ENCODE results near the gene APBB1IP.

Gene APBB1IP

GRCh38 chr10:26438534-26439341 is 597 bp downstream of the APBB1IP start:
- TF ChIP-seq TARDBP (IDR thresholded peaks at IDR 0.05) (no peak), FOXK2 (IDR thresholded peaks at IDR 0.05) (no peak), CTBP1 (IDR thresholded peaks at IDR 0.05; ENCODE audit: borderline replicate concordance) (no peak), L3MBTL2 (conservative IDR thresholded peaks at IDR 0.05) (no peak), ARNT (IDR thresholded peaks at IDR 0.05) (no peak), ELF4 (IDR thresholded peaks at IDR 0.05) (no peak), FOXM1 (IDR thresholded peaks at IDR 0.05; ENCODE audit: borderline replicate concordance) (no peak), ZNF384 (IDR thresholded peaks at IDR 0.05) (no peak), HDGF (IDR thresholded peaks at IDR 0.05; ENCODE audit: borderline replicate concordance) (no peak), NFRKB (IDR thresholded peaks at IDR 0.05) (no peak), SUZ12 (IDR thresholded peaks at IDR 0.05) (no peak), FOXA1 (IDR thresholded peaks at IDR 0.05) (no peak), PKNOX1 (IDR thresholded peaks at IDR 0.05) (no peak), SP1 (IDR thresholded peaks at IDR 0.05) (no peak), LEF1 (IDR thresholded peaks at IDR 0.05; ENCODE audit: borderline replicate concordance) (no peak)
- ChIA-PET POLR2A (no interaction called here), CTCF (no interaction called here)
- no peak for DNase-seq (ENCODE audit: extremely low spot score)

- TF ChIP-seq L3MBTL2 (conservative IDR thresholded peaks at IDR 0.05) (no peak), CTBP1 (IDR thresholded peaks at IDR 0.05; ENCODE audit: borderline replicate concordance) (no peak), ZNF384 (IDR thresholded peaks at IDR 0.05) (no peak), ELF4 (IDR thresholded peaks at IDR 0.05) (no peak), BHLHE40 (IDR thresholded peaks at IDR 0.05; ENCODE audit: borderline replicate concordance) (no peak), PKNOX1 (IDR thresholded peaks at IDR 0.05) (no peak), SP1 (IDR thresholded peaks at IDR 0.05) (no peak), LEF1 (IDR thresholded peaks at IDR 0.05; ENCODE audit: borderline replicate concordance) (no peak), NFRKB (IDR thresholded peaks at IDR 0.05) (no peak), SUZ12 (IDR thresholded peaks at IDR 0.05) (no peak), FOXA1 (IDR thresholded peaks at IDR 0.05) (no peak), HDGF (IDR thresholded peaks at IDR 0.05; ENCODE audit: borderline replicate concordance) (no peak), FOXM1 (IDR thresholded peaks at IDR 0.05; ENCODE audit: borderline replicate concordance) (no peak), TARDBP (IDR thresholded peaks at IDR 0.05) (no peak), FOXK2 (IDR thresholded peaks at IDR 0.05) (no peak), ARNT (IDR thresholded peaks at IDR 0.05) (no peak)
- ChIA-PET POLR2A (no interaction called here), CTCF (no interaction called here)
- DNase-seq (ENCODE audit: extremely low spot score) = no peak
Observed at GRCh38 chr10:26439406-26440087, 1.4 kb downstream of the APBB1IP start.

DNA sequence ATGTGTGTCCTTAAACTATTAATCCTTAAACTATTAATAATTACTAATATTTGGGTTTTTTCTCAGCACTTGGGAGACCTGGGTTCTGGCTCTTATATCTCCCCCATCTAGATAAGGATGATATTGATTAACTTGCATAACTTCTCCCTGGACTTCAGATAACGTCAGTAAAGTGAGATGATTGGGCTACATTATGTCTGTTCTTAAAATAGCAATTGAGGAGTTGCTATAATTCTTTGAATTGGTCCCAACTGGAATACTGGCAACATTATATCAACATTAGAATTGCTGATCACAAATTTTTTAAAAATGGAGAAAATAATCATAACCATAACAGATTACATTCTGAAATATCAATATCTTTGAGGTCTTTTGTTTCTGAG is 1.9 kb downstream of the APBB1IP start:
- ChIA-PET CTCF (no interaction called here), POLR2A (no interaction called here)
- no peak for DNase-seq (ENCODE audit: extremely low spot score)
- TF ChIP-seq L3MBTL2 (conservative IDR thresholded peaks at IDR 0.05) (no peak), PKNOX1 (IDR thresholded peaks at IDR 0.05) (no peak), ARNT (IDR thresholded peaks at IDR 0.05) (no peak), SUZ12 (IDR thresholded peaks at IDR 0.05) (no peak), BHLHE40 (IDR thresholded peaks at IDR 0.05; ENCODE audit: borderline replicate concordance) (no peak), CTBP1 (IDR thresholded peaks at IDR 0.05; ENCODE audit: borderline replicate concordance) (no peak), NFRKB (IDR thresholded peaks at IDR 0.05) (no peak), SP1 (IDR thresholded peaks at IDR 0.05) (no peak)

GRCh38 chr10:26441491-26442214 is 3.5 kb downstream of the APBB1IP start:
- ChIA-PET POLR2A (no interaction called here), CTCF (no interaction called here)
- DNase-seq (ENCODE audit: extremely low spot score) = no peak

GRCh38 chr10:26445411-26446031 is 7.4 kb downstream of the APBB1IP start:
- no peak for TF ChIP-seq L3MBTL2 (conservative IDR thresholded peaks at IDR 0.05)
- TF ChIP-seq BHLHE40 (IDR thresholded peaks at IDR 0.05; ENCODE audit: borderline replicate concordance) = no peak
- no peak for TF ChIP-seq ELF4 (IDR thresholded peaks at IDR 0.05)
- TF ChIP-seq NFRKB (IDR thresholded peaks at IDR 0.05) = no peak
- TF ChIP-seq ARNT (IDR thresholded peaks at IDR 0.05) = no peak
- TF ChIP-seq FOXK2 (IDR thresholded peaks at IDR 0.05) = no peak
- TF ChIP-seq FOXM1 (IDR thresholded peaks at IDR 0.05; ENCODE audit: borderline replicate concordance) = no peak
- TF ChIP-seq CTBP1 (IDR thresholded peaks at IDR 0.05; ENCODE audit: borderline replicate concordance) = no peak
- TF ChIP-seq HDGF (IDR thresholded peaks at IDR 0.05; ENCODE audit: borderline replicate concordance) = no peak
- no peak for TF ChIP-seq FOXA1 (IDR thresholded peaks at IDR 0.05)
- no peak for DNase-seq (ENCODE audit: extremely low spot score)
- ChIA-PET POLR2A (no interaction called here), CTCF (no interaction called here)

More at GRCh38 chr10:26441491-26442214, 3.5 kb downstream of the APBB1IP start:
- TF ChIP-seq LEF1 (IDR thresholded peaks at IDR 0.05; ENCODE audit: borderline replicate concordance) (no peak), FOXM1 (IDR thresholded peaks at IDR 0.05; ENCODE audit: borderline replicate concordance) (no peak), ARNT (IDR thresholded peaks at IDR 0.05) (no peak), HDGF (IDR thresholded peaks at IDR 0.05; ENCODE audit: borderline replicate concordance) (no peak), FOXA1 (IDR thresholded peaks at IDR 0.05) (no peak), FOXK2 (IDR thresholded peaks at IDR 0.05) (no peak), NFRKB (IDR thresholded peaks at IDR 0.05) (no peak), ELF4 (IDR thresholded peaks at IDR 0.05) (no peak), SUZ12 (IDR thresholded peaks at IDR 0.05) (no peak), CTBP1 (IDR thresholded peaks at IDR 0.05; ENCODE audit: borderline replicate concordance) (no peak)
